Measurements from ENCODE around the gene UPF1.

UPF1 gene

DNA sequence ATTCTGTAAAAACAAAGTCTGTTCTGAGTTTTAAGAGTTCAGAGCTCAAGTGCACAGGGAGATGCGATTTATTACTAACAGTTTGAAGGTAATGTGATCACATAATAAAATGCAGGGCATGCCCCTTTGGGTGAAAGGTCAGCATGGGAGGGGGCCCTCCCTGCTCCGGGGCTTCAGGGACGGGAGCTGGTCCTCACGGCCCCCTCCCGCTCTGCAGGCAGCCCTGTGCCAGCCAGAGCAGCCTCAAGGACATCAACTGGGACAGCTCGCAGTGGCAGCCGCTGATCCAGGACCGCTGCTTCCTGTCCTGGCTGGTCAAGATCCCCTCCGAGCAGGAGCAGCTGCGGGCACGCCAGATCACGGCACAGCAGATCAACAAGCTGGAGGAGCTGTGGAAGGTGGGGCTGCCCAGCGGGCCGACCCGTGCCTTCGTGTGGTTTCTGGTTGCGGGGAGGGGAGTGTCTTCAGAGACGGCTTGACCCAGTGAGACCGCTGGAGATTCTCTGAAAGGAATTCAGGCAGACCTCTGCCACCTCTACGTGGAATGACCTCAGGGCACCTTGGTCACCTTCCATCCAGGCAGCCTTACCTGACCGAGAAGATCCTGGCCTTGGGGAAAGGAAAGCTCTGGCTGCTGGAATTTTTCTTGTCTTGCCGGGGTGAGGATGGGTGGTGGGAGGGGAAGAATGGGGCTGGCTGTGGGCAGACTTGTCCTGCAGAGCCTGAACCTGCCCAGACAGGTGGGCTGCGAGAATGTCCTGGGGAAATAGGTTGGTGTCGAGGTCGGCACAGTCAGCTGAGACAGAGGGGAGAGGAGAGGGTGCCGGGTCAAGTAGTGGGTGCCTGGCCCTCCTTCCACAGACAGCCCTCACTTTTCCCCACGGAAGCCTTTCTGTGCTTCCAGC lies 19.0 kb downstream of the UPF1 start:
- no peak for TF ChIP-seq L3MBTL2 (conservative IDR thresholded peaks at IDR 0.05)
- no peak for TF ChIP-seq ZNF384 (IDR thresholded peaks at IDR 0.05)
- POLR2A ChIA-PET = no interaction called here
- CTCF ChIA-PET = no interaction called here
- no peak for DNase-seq (ENCODE audit: extremely low spot score)

DNA sequence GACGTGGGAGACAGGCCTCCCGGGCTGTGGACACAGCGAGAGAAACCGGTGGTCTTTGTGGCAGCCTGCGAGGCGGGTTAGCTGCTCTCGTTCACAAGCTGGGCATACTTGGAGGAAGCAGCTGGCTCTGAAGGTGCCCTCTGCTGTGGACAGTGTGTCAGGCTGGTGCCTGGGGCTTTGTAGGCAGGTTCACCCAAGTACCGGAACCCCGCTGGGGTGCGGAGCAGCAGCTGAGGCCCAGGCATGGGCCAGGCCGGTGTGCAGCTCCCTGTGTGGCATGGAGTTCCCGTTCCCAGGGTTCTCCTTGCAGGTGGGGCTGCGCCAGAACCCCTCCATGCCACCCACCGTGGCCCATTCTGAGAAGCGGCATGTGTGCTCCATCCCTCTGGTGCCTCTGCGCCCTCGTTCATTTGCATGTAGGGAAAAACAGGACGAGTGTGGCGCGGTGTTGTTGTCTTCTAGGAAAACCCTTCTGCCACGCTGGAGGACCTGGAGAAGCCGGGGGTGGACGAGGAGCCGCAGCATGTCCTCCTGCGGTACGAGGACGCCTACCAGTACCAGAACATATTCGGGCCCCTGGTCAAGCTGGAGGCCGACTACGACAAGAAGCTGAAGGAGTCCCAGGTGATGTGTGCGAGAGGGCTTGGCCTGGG lies 20.0 kb downstream of the UPF1 start:
- TF ChIP-seq ELF4 (IDR thresholded peaks at IDR 0.05) (no peak), HDGF (IDR thresholded peaks at IDR 0.05; ENCODE audit: borderline replicate concordance) (no peak), ARNT (IDR thresholded peaks at IDR 0.05) (no peak), SUZ12 (IDR thresholded peaks at IDR 0.05) (no peak), NFRKB (IDR thresholded peaks at IDR 0.05) (no peak), TARDBP (IDR thresholded peaks at IDR 0.05) (no peak)
- CTCF ChIA-PET = no interaction called here
- no peak for DNase-seq (ENCODE audit: extremely low spot score)
- POLR2A ChIA-PET = no interaction called here

DNA sequence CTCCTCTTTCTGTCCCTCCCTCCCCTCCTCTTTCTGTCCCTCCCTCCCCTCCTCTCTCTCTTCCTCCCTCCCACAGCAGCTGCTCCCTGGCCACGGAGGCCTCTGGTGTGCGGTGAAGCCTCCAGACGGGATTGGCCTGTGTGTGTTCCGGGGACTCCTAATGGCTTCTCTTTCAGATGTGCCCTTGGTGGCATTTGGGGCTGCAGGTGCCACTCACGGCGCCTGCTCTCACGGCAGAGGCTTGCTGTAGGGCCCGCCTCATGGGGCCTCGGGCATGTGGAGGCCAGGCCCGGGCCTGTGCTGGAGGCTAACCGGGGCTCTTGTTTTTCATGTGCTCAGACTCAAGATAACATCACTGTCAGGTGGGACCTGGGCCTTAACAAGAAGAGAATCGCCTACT lies 20.9 kb downstream of the UPF1 start:
- no peak for DNase-seq (ENCODE audit: extremely low spot score)
- TF ChIP-seq LEF1 (IDR thresholded peaks at IDR 0.05; ENCODE audit: borderline replicate concordance) = no peak
- TF ChIP-seq ELF4 (IDR thresholded peaks at IDR 0.05) = no peak
- TF ChIP-seq HDGF (IDR thresholded peaks at IDR 0.05; ENCODE audit: borderline replicate concordance) = no peak
- POLR2A ChIA-PET = no interaction called here
- CTCF ChIA-PET = no interaction called here

DNA sequence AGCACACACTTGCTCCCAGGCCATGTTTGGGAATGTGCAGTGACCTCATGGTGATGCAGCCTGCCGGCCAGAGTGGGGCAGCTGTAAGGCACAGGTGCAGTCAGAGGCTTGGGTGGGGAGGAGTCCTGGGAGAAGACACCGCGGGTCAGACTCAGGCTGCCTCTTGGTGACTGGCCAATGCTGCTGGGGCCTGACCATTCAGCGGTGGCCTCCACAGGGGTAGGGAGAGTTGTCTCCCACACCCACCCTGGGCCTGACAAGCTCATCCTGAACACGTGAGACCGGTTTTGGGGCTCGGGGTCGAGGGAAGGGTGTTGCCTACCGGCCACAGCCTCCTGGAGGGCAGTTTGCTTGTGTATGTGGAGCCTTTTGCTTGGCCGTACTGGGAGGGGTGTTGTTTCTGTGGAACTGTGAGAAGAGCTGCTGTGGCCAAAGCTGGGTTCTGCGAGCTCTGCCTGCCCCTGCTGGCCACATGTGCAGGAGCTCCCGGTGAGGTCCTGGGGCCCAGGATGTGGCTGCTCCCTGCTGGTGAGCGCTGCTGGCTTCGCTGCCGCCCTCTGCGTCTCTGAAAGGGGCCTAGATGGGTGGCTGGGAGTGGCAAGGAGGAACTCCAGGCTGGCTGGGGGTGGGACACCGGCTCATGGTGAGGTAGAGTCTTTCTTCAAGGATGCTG lies 22.1 kb downstream of the UPF1 start:
- POLR2A ChIA-PET = no interaction called here
- DNase-seq (ENCODE audit: extremely low spot score) = no peak
- CTCF ChIA-PET = no interaction called here
- TF ChIP-seq FOXM1 (IDR thresholded peaks at IDR 0.05; ENCODE audit: borderline replicate concordance) (no peak), CTBP1 (IDR thresholded peaks at IDR 0.05; ENCODE audit: borderline replicate concordance) (no peak)

DNA sequence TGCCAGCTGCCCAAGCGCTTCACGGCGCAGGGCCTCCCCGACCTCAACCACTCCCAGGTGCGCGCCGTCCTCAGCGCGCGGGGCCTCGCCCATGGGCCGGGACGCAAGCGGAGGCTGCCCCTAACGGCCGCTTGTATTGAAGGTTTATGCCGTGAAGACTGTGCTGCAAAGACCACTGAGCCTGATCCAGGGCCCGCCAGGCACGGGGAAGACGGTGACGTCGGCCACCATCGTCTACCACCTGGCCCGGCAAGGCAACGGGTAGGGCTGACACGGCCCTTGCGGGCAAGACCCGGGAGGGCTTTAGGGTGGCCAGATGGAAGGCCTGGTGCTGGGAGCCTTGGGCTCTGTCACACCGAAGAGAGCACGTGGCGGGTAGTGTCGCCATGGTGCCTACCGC lies 23.2 kb downstream of the UPF1 start:
- TF ChIP-seq ZNF384 (IDR thresholded peaks at IDR 0.05) (no peak), SUZ12 (IDR thresholded peaks at IDR 0.05) (no peak), ARNT (IDR thresholded peaks at IDR 0.05) (no peak), HDGF (IDR thresholded peaks at IDR 0.05; ENCODE audit: borderline replicate concordance) (no peak), TARDBP (IDR thresholded peaks at IDR 0.05) (no peak), FOXA1 (IDR thresholded peaks at IDR 0.05) (no peak), FOXK2 (IDR thresholded peaks at IDR 0.05) (no peak), ELF4 (IDR thresholded peaks at IDR 0.05) (no peak), CTBP1 (IDR thresholded peaks at IDR 0.05; ENCODE audit: borderline replicate concordance) (no peak), L3MBTL2 (conservative IDR thresholded peaks at IDR 0.05) (no peak), BHLHE40 (IDR thresholded peaks at IDR 0.05; ENCODE audit: borderline replicate concordance) (no peak), LEF1 (IDR thresholded peaks at IDR 0.05; ENCODE audit: borderline replicate concordance) (no peak)
- TF ChIP-seq, protein P1, sequence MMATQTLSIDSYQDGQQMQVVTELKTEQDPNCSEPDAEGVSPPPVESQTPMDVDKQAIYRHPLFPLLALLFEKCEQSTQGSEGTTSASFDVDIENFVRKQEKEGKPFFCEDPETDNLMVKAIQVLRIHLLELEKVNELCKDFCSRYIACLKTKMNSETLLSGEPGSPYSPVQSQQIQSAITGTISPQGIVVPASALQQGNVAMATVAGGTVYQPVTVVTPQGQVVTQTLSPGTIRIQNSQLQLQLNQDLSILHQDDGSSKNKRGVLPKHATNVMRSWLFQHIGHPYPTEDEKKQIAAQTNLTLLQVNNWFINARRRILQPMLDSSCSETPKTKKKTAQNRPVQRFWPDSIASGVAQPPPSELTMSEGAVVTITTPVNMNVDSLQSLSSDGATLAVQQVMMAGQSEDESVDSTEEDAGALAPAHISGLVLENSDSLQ (IDR thresholded peaks at IDR 0.05) = no peak
- POLR2A ChIA-PET = no interaction called here
- no peak for DNase-seq (ENCODE audit: extremely low spot score)
- CTCF ChIA-PET = no interaction called here

DNA sequence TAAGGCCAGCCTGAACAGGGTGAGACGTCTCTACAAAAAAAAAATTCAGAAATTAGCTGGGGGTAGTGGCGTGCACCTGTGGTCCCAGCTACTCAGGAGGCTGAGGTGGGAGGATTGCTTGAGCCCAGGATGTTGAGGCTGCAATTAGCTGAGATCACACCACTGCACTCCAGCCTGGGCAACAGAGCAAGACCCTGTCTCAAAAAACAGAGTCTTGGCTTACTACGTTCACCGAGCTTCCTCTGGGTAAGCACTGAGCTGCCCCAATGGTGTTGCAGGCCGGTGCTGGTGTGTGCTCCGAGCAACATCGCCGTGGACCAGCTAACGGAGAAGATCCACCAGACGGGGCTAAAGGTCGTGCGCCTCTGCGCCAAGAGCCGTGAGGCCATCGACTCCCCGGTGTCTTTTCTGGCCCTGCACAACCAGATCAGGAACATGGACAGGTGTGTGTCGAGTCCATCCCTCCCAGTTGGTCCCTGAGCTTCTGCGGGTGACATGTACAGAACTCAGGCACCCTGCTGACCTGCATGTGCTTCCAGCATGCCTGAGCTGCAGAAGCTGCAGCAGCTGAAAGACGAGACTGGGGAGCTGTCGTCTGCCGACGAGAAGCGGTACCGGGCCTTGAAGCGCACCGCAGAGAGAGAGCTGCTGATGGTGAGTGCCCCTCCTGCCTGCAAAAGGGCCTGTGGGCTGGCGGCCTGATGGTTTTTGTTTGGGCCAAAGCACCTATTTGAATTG lies 24.1 kb downstream of the UPF1 start:
- no peak for DNase-seq (ENCODE audit: extremely low spot score)
- ChIA-PET CTCF (interaction anchor here (0.7 to 1.3 kb wide), 2 partner anchors 10 to 16 kb away, joined by 3 read pairs; no protein-coding TSS in a partner anchor), POLR2A (no interaction called here)
- no peak for TF ChIP-seq FOXK2 (IDR thresholded peaks at IDR 0.05)
- TF ChIP-seq SP1 (IDR thresholded peaks at IDR 0.05) = no peak
- no peak for TF ChIP-seq ELF4 (IDR thresholded peaks at IDR 0.05)
- TF ChIP-seq SUZ12 (IDR thresholded peaks at IDR 0.05) = no peak
- TF ChIP-seq, protein P1 (IDR thresholded peaks at IDR 0.05) = no peak
- no peak for TF ChIP-seq HDGF (IDR thresholded peaks at IDR 0.05; ENCODE audit: borderline replicate concordance)
- TF ChIP-seq L3MBTL2 (conservative IDR thresholded peaks at IDR 0.05) = no peak
- no peak for TF ChIP-seq CTBP1 (IDR thresholded peaks at IDR 0.05; ENCODE audit: borderline replicate concordance)
- TF ChIP-seq LEF1 (IDR thresholded peaks at IDR 0.05; ENCODE audit: borderline replicate concordance) = no peak
- no peak for TF ChIP-seq NFRKB (IDR thresholded peaks at IDR 0.05)
- no peak for TF ChIP-seq TARDBP (IDR thresholded peaks at IDR 0.05)
